Bronchial epithelial cell (primary cell): Measurements from ENCODE around the gene FAM107B. TPM values are rescaled to one million over a fixed set of nuclear protein-coding genes. Genes with fewer than 3 reads are reported as not detected.

Source experiments
- DNase-seq: peaks from one replicate; pipeline ENCODE4 v3.0.0-alpha.2; 2010; ENCODE audit warnings: low read depth
- FAIRE-seq: peaks from 2 replicates; lab custom pipeline; 2011; peaks lifted over from hg19 to GRCh38; lab: Jason Lieb, UNC
- H3K27me3 ChIP-seq: 2 replicates; pipeline ENCODE4 v1.5.1; 2011; ENCODE audit warnings: low read length; ENCODE audit not compliant: control insufficient read depth, insufficient read depth
- H3K36me3 ChIP-seq: 2 replicates; pipeline ENCODE4 v1.5.1; 2011; ENCODE audit warnings: low read length; ENCODE audit not compliant: control insufficient read depth, insufficient read depth
- H3K4me3 ChIP-seq: 2 replicates; pipeline ENCODE4 v1.5.1; 2011; ENCODE audit warnings: mild to moderate bottlenecking, low read depth, low read length, control low read depth
- total RNA-seq: library from RNA; depleted of rRNA; stranded (reverse); fragments of >200 nt; gene quantifications from 2 replicates; pipeline ENCODE4 v1.2.1, GENCODE V29; 2014
- TF ChIP-seq, protein P1 (sequence below): IDR thresholded peaks from 2 replicates; pipeline ENCODE4 v1.5.1; 2011; ENCODE audit warnings: mild to moderate bottlenecking, moderate library complexity, low read length, control low read depth, inconsistent platforms; ENCODE audit not compliant: insufficient read depth, severe bottlenecking

FAM107B gene
- total RNA-seq, 1 donor from 2014 or later, result 18.7 TPM

DNA sequence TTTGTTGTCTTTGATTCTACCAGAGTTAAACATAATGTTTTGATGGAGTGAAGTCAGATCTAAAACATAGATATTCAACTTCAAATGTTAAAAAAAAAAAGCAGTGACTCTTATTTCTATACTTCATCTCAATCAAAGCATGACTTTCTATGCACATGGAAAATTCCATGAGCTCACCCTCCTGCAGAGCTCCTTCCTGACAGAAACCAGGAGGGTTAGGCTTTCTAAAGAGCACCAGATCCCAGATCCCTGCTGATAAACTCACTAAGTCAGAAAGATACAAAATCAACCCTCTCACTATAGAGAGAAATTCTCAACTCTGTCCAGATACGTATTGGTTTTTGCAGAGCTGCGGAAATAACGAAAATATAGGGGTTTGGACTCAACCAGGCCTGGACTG is 122.6 kb downstream of the FAM107B start:
- H3K27me3 ChIP-seq, result no peaks in the 10 kb centered on the region
- no peaks in the 10 kb centered on the region for H3K36me3 ChIP-seq
- no peak for DNase-seq
- TF ChIP-seq, protein P1, sequence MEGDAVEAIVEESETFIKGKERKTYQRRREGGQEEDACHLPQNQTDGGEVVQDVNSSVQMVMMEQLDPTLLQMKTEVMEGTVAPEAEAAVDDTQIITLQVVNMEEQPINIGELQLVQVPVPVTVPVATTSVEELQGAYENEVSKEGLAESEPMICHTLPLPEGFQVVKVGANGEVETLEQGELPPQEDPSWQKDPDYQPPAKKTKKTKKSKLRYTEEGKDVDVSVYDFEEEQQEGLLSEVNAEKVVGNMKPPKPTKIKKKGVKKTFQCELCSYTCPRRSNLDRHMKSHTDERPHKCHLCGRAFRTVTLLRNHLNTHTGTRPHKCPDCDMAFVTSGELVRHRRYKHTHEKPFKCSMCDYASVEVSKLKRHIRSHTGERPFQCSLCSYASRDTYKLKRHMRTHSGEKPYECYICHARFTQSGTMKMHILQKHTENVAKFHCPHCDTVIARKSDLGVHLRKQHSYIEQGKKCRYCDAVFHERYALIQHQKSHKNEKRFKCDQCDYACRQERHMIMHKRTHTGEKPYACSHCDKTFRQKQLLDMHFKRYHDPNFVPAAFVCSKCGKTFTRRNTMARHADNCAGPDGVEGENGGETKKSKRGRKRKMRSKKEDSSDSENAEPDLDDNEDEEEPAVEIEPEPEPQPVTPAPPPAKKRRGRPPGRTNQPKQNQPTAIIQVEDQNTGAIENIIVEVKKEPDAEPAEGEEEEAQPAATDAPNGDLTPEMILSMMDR, result no peak
- no peak overlapping the region for H3K4me3 ChIP-seq
- no peak for FAIRE-seq

DNA sequence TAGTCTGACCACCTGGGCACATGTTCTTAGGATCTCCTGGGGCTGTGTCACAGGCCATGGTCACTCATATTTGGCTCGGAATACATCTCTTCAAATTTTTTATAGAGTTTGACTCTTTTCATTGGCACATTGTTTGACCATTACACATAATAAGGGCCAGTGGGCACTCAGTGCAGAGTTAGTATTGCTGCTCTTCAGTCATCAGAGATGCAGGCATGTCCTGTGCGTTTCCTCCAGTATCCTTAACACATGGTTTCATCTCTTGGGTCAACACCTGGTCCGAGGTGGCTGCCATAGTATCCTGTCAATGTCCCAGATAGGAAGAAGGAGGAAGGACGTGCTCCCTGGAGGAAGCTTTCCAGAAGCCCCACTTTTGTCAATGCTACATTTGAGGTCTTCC is 125.0 kb downstream of the FAM107B start:
- TF ChIP-seq, protein P1, result no peak
- DNase-seq, result no peak
- no peaks in the 10 kb centered on the region for H3K36me3 ChIP-seq
- no peak for FAIRE-seq
- H3K27me3 ChIP-seq, result no peaks in the 10 kb centered on the region
- no peak overlapping the region for H3K4me3 ChIP-seq

DNA sequence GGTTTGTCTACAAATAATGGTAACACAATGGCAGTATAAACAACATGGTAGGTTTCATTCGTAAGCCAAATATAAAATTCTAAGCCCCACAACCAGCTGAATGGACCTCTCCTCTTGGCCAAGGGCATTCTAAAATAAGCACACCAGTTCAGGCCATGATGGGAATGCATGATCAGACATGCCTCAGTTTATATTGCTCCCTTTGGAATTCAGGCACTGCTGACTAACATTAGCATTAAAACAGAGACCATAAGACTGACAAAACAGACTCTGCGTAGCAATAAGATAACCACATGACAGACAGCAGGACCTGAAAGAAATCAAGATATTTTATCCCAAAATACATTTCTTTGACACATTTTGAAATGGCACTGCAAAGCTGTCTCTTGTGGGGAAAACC is 125.8 kb downstream of the FAM107B start:
- FAIRE-seq, result no peak
- TF ChIP-seq, protein P1, result no peak
- Histone ChIP-seq H3K36me3 (no peaks in the 10 kb centered on the region), H3K27me3 (no peaks in the 10 kb centered on the region), H3K4me3 (no peak overlapping the region)
- peak; percentile 93 for DNase-seq

DNA sequence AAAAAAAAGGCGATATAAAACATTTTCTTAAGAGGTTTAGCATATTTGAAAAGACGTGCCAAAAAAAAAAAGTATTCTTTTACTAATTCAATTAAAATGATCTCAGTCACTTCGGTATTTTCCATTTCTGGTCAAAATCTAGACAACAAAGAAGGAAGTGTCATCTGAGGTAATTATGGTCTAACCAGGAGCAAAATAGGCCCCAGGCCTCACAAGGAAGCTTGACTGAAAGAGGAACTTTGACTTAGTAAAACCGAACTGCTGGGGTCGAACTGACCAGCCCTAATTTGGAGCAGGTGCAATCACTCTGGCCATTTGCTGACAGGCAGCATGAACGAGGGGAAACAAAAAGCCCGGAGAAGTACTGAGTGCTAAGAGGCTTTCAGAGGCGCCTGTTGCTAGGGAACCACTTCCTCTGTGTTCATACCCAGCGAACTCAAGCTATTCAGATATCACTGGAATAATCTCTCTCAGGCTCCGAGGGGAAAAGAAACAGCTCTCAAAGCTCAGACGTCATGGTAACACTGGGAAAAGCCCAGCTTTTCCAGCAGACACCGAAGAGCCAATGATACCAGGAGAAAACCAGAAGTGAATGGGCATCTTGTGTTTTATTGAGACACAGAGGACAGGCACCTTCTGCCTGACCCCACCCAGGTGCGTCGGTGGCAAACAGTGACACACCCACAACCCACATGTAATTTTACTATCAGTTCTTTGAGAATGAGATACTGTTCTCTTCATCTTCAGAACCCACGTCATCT is 126.5 kb downstream of the FAM107B start:
- Histone ChIP-seq H3K27me3 (no peaks in the 10 kb centered on the region), H3K36me3 (no peaks in the 10 kb centered on the region), H3K4me3 (no peak overlapping the region)
- DNase-seq (peak; percentile 65), FAIRE-seq (no peak)
- TF ChIP-seq, protein P1, result no peak

DNA sequence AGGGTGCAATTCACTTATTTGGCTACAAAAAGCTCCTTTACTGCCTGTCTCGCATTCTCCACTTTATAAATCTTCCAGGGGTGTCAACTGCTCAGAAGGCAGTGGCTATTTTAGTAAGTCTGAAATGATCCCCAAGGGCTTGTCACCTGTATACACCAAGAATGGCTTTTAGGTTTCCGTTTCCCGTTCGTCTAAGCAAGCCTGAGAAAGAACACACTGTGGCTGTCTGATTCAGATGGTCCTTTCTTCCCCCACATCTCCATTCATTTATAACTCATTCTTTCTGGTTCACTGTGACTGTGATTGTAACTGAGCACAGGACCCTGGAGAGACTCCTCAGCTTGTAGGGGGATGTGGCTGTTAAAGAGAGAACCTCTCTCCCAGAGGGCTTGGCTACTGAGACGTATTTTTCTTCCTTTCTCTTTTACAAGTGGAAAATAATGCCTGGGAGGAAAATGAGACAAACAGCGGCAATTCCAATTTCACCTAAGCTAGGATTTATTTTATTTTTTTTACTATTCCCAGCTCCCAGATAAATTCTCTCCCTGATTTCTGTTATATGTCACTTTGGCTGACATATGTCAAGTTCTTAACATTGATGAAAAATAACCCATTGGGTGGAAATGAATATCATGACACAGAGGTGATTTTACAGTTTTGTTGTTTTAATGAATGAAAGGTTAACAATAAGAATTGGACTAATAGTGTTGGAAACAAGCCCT is 129.3 kb downstream of the FAM107B start:
- Histone ChIP-seq H3K36me3 (no peaks in the 10 kb centered on the region), H3K4me3 (no peak overlapping the region), H3K27me3 (no peaks in the 10 kb centered on the region)
- FAIRE-seq, result no peak
- TF ChIP-seq, protein P1, result no peak
- no peak for DNase-seq
